Activated T-helper 17 cell treated with anti-CD3 and anti-CD28 coated beads, Interleukin-2, amount 50 U/mL, for 72 hours (primary cell): ENCODE measurements around the gene PRR12. TPM values are rescaled to one million over a fixed set of nuclear protein-coding genes. Genes with fewer than 3 reads are reported as not detected.

Source experiments
- ATAC-seq: fragments of 150-1000 bp; cut with Tn5 transposase; replicated peaks from 2 replicates; pipeline ENCODE4 v1.10.0; 2021; ENCODE audit warnings: mild to moderate bottlenecking, moderate library complexity
- H3K27ac Mint-ChIP-seq: one replicate; pipeline ENCODE4 v1.8.0; 2022; ENCODE audit warnings: mixed read lengths
- H3K27me3 Mint-ChIP-seq: one replicate; pipeline ENCODE4 v1.8.0; 2022; ENCODE audit warnings: mixed read lengths
- H3K36me3 Mint-ChIP-seq: one replicate; pipeline ENCODE4 v1.8.0; 2022; ENCODE audit warnings: low read depth, mild to moderate bottlenecking, mixed read lengths
- H3K4me1 Mint-ChIP-seq: one replicate; pipeline ENCODE4 v1.8.0; 2022; ENCODE audit warnings: mixed read lengths
- H3K4me3 Mint-ChIP-seq: one replicate; pipeline ENCODE4 v1.8.0; 2022; ENCODE audit warnings: mild to moderate bottlenecking, mixed read lengths
- H3K9me3 Mint-ChIP-seq: one replicate; pipeline ENCODE4 v1.8.0; 2022; ENCODE audit warnings: mixed read lengths
- total RNA-seq, 2 donors: library from RNA; stranded (reverse); gene quantifications; one replicate each; pipeline ENCODE4 v1.2.3, GENCODE V29; 2022

PRR12 gene
- total RNA-seq, 2 donors from 2014 or later: 27.2 to 27.8 TPM

- H3K36me3 Mint-ChIP-seq: peaks cover 4% of the 10 kb centered on the region
- H3K4me3 Mint-ChIP-seq: peak overlapping the region; percentile 6
- no peak for ATAC-seq
- H3K27me3 Mint-ChIP-seq: no peaks in the 10 kb centered on the region
- peak overlapping the region; percentile 22 for H3K27ac Mint-ChIP-seq
- H3K4me1 Mint-ChIP-seq: peaks cover 21% of the 10 kb centered on the region
- H3K9me3 Mint-ChIP-seq: no peaks in the 10 kb centered on the region
Measured at GRCh38 chr19:49635530-49636232, 44.7 kb downstream of the PRR12 start.

DNA sequence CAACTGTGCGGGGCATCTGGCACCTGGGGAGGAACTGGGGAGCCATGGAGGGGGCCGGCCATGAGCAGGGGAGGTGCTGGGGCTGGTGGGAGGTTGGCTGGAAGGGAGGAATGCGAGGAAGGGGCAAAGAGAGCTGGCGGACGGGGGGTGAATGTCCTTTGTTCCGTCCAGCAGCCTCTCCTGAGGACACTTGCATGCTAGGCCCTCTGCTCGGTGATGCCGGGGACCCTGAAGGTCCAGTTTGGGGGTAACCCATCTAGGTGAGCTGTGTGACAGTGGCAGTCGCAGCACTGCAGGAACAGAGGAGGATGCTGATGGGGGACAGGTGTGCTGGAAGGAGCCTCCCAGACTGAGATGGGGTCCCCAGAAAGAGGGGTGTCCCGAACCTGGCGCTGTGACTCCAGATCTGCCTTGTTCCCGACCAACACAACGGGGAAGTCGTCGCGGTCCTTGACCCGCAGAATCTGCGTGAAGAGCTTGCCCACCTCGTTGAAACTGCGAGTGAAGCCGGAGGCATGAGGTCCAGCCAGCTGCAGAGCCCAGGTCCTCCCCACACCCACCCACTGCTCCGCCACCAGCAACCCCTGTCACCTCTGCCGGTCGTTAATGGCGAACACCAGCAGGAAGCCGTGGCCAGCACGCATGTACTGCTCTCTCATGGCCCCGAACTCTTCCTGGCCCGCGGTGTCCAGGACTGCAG, 45.4 kb downstream of the PRR12 start:
- no peaks in the 10 kb centered on the region for H3K9me3 Mint-ChIP-seq
- no peaks in the 10 kb centered on the region for H3K27me3 Mint-ChIP-seq
- peak overlapping the region; percentile 6 for H3K4me3 Mint-ChIP-seq
- peaks cover 8% of the 10 kb centered on the region for H3K36me3 Mint-ChIP-seq
- H3K4me1 Mint-ChIP-seq: peaks cover 21% of the 10 kb centered on the region
- H3K27ac Mint-ChIP-seq: no peak overlapping the region
- no peak for ATAC-seq

DNA sequence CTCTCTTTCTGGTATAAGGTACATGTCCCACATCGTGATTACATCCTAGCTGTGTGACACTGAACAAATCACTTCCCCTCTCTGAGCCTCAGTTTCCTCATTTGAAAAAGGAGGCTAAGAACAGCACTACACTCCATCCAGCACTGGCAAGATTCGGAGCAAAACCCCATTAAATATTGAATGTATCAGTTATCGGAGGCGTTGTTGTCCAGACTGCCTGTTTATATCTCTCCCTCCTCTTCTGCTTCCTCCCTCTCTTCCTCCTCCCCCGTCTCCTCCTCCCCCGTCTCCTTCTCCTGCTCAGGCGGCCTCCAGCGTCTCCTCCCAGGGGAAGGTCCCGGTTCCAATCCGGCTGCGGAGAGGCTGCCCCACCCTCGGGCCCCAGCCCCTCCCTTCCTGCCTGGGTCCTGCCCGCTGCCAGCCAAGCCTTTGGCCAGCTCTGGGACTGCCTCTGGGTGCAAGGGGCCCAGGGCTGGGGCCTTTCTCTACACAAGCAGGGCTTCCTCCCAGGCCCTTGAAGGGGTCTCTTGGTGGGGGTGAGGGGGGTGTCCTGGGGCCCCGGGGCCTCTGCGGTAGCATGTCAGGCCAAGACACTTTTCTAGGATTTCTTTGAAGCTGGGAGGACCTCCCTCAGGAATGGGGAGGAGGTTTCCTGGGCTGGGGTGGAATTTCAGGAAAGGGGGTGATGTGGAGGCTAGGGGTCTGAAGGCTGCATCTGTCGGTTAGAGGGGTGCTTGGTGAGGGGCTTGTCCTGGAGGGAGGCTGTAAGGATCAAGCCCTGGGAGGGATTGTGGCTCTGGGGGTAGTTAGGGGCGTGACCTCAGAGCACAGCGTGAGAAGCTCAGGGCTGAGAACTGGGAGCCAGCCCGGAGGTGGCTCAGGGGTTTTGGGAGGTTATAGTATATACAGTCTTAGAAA, 47.1 kb downstream of the PRR12 start:
- Mint-ChIP-seq H3K4me1 (peaks cover 28% of the 10 kb centered on the region), H3K36me3 (peaks cover 14% of the 10 kb centered on the region), H3K27ac (peak overlapping the region; percentile 98), H3K27me3 (no peaks in the 10 kb centered on the region), H3K4me3 (peak overlapping the region; percentile 99), H3K9me3 (no peaks in the 10 kb centered on the region)
- ATAC-seq: no peak

GRCh38 chr19:49639401-49640112, 48.6 kb downstream of the PRR12 start:
- H3K4me3 Mint-ChIP-seq: peak overlapping the region; percentile 99
- H3K36me3 Mint-ChIP-seq: peaks cover 26% of the 10 kb centered on the region
- H3K4me1 Mint-ChIP-seq: peaks cover 41% of the 10 kb centered on the region
- ATAC-seq: no peak
- H3K9me3 Mint-ChIP-seq: no peaks in the 10 kb centered on the region
- H3K27me3 Mint-ChIP-seq: no peaks in the 10 kb centered on the region
- H3K27ac Mint-ChIP-seq: peak overlapping the region; percentile 98

DNA sequence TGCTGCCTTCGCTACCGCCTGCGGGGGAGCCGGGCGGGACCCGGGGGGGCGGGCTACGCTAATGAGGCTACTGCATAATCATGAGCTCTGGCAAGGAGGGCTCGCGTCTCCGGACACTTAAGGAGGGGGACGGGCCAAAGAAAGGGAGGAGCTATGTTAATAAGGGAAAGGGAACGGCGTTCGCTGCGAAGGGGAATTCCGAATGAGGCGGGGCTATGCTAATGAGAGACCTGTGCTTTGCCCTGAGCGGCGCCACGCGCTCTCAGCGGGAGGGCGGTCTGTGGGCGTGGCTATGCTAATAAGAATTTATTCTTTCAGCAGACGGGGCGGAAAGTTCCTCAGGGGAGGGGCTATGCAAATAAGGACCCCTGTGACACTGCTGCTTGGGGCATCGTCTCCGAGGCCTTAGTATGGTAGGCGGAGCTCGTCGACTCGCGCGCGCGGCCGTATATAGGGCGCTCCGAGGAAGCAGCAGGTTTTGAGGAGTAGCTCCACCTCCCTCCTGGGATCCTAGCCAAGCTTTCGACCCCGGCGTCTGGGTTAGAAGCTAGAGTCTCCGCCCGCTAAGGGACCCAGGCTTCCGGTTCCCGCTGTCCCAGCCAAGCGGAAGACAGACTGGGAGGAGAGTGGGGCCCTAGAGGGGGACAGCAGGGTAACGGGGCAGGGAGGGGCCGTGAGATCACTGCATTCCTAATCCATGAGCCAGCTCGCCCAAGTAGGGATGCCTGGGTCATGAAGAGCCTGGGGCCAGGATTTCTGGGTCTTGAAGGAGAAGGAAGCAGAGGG, 49.3 kb downstream of the PRR12 start, which contains the start of gene RRAS:
Gene RRAS (minus strand): TSS at position 31 of the 786 bp plus-strand sequence. CDS start 45 bp downstream, outside the sequence.
- Mint-ChIP-seq H3K4me3 (peak within 1 kb of the TSS; percentile 99), H3K4me1 (peaks cover 42% of the 10 kb centered on the region), H3K27ac (peak within 1 kb of the TSS; percentile 98), H3K9me3 (no peaks in the 10 kb centered on the region), H3K36me3 (peaks cover 29% of the 10 kb centered on the region), H3K27me3 (no peaks in the 10 kb centered on the region)
- peak; percentile 75 for ATAC-seq

DNA sequence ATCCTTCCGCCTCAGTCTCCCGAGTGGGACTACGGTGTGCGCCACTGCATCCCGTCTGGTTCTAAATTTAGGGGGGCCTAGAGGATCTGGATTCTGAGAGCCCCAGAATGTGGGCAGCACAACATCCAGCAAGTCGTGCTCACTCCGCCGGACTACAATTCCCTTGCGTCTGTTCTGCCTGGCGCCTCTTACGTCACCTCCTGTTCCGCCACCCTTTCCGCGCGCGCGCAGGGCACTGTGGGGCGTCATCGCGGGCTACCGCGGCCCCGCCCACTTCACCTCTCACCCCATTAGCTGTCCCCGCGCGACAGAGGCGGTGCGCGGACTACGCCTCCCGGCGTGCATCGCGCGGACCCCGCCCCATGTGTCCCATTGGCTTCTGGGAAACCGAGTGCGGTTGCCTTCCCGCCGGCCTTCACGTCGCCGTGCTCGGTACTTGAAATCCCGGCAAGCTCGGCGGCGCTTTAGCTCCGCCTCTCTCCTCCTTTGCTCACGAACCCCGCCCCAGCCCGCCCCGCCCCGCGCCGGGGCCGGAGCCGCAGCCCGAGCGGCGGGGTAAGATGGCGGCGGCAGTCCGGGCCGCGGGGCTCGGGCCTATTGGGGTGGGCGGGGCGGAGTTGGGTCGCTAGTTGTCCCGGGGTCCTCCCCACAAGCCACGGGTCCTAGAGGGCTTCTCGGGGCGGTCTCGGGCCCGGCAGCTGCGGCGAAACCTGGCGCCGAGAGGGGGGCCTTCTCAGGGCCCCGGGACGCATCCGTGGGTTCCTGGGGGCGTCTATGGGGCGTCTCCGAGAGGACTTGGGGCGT, 50.9 kb downstream of the PRR12 start, which contains the start of gene SCAF1:
Gene SCAF1 (plus strand): TSS at position 522 of the 804 bp plus-strand sequence. CDS start 2,818 bp downstream, outside the sequence.
- Mint-ChIP-seq H3K4me1 (peaks cover 39% of the 10 kb centered on the region), H3K4me3 (peak within 1 kb of the TSS; percentile 99), H3K9me3 (no peaks in the 10 kb centered on the region), H3K27me3 (no peaks in the 10 kb centered on the region), H3K36me3 (peaks cover 45% of the 10 kb centered on the region), H3K27ac (peak within 1 kb of the TSS; percentile 98)
- peak; percentile 70 for ATAC-seq

GRCh38 chr19:49642492-49643035, 51.6 kb downstream of the PRR12 start:
- Mint-ChIP-seq H3K9me3 (no peaks in the 10 kb centered on the region), H3K27me3 (no peaks in the 10 kb centered on the region), H3K4me3 (peak overlapping the region; percentile 99), H3K27ac (peak overlapping the region; percentile 98), H3K36me3 (peaks cover 52% of the 10 kb centered on the region), H3K4me1 (peaks cover 39% of the 10 kb centered on the region)
- ATAC-seq: no peak

GRCh38 chr19:49643466-49643865, 52.5 kb downstream of the PRR12 start:
- no peak for ATAC-seq
- no peaks in the 10 kb centered on the region for H3K27me3 Mint-ChIP-seq
- no peaks in the 10 kb centered on the region for H3K9me3 Mint-ChIP-seq
- H3K4me3 Mint-ChIP-seq: peak overlapping the region; percentile 99
- H3K4me1 Mint-ChIP-seq: peaks cover 33% of the 10 kb centered on the region
- H3K36me3 Mint-ChIP-seq: peaks cover 61% of the 10 kb centered on the region
- H3K27ac Mint-ChIP-seq: peak overlapping the region; percentile 98

DNA sequence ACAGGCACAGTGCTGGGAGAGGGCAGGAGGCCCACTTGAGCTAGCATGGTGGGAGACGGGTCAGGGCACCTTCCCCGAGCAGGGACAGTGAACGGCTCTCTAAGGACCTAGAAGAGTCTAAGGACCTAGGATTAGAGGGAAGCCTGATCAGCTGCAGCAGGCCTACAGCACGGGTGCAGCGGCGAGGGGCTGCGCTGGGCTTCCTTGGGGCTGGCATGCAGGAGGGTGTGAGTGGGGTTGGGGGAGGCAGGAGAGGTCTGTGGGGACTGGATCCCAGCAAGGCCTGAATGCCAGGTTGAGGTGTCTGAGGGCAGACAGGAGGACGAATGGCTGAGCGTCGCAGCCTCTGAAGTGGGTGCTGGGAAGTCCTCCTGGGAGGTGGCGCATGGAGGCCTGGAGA, 54.6 kb downstream of the PRR12 start:
- Mint-ChIP-seq H3K4me3 (no peak overlapping the region), H3K27ac (peak overlapping the region; percentile 41), H3K36me3 (peaks cover 74% of the 10 kb centered on the region), H3K4me1 (peaks cover 25% of the 10 kb centered on the region), H3K9me3 (no peaks in the 10 kb centered on the region), H3K27me3 (no peaks in the 10 kb centered on the region)
- ATAC-seq: no peak

DNA sequence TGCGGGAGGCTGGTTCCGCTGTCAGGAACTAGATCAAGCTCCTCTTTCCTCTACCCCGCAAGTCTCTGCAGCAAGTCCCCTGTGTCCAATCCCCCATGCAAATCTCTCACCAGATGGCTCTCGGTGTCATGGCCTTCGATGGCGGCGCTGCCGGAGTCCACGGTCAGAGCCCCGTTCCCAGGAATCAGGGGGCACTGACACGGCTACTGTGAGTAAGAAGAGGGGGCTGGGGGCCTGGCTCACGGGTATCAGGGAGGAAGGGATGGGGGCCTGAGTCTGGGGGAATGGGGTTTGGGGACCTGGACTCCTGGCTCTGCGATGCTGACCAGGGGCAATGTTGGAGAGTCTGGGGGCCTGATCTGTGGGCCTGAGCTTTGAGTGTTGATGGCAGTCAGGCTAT, 55.0 kb downstream of the PRR12 start:
- peaks cover 25% of the 10 kb centered on the region for H3K4me1 Mint-ChIP-seq
- no peak for ATAC-seq
- peak overlapping the region; percentile 41 for H3K27ac Mint-ChIP-seq
- no peak overlapping the region for H3K4me3 Mint-ChIP-seq
- no peaks in the 10 kb centered on the region for H3K9me3 Mint-ChIP-seq
- H3K27me3 Mint-ChIP-seq: no peaks in the 10 kb centered on the region
- H3K36me3 Mint-ChIP-seq: peaks cover 70% of the 10 kb centered on the region

GRCh38 chr19:49646586-49646985, 55.6 kb downstream of the PRR12 start:
- peaks cover 25% of the 10 kb centered on the region for H3K4me1 Mint-ChIP-seq
- H3K36me3 Mint-ChIP-seq: peaks cover 67% of the 10 kb centered on the region
- no peaks in the 10 kb centered on the region for H3K9me3 Mint-ChIP-seq
- H3K27me3 Mint-ChIP-seq: no peaks in the 10 kb centered on the region
- H3K27ac Mint-ChIP-seq: no peak overlapping the region
- no peak for ATAC-seq
- no peak overlapping the region for H3K4me3 Mint-ChIP-seq

DNA sequence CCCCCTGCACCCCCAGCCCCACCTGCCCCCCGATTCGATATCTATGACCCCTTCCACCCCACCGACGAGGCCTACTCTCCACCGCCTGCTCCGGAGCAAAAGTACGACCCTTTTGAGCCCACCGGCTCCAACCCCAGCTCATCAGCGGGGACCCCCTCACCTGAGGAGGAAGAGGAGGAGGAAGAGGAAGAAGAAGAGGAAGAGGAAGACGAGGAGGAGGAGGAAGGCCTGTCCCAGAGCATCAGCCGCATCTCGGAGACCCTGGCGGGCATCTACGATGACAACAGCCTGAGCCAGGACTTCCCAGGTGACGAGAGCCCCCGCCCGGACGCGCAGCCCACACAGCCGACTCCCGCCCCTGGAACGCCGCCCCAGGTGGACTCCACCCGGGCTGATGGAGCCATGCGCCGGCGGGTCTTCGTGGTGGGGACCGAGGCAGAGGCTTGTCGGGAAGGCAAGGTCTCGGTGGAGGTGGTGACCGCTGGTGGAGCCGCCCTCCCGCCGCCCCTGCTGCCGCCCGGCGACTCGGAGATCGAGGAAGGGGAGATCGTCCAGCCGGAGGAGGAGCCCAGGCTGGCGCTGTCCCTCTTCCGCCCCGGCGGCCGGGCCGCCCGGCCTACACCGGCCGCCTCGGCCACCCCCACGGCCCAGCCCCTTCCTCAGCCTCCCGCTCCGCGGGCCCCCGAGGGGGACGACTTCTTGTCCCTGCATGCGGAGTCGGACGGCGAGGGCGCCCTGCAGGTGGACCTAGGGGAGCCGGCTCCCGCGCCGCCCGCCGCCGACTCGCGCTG, 60.2 kb downstream of the PRR12 start:
- Mint-ChIP-seq H3K27ac (no peak overlapping the region), H3K36me3 (peaks cover 75% of the 10 kb centered on the region), H3K4me1 (peaks cover 4% of the 10 kb centered on the region), H3K9me3 (no peaks in the 10 kb centered on the region), H3K4me3 (no peak overlapping the region), H3K27me3 (no peaks in the 10 kb centered on the region)
- no peak for ATAC-seq
